Measurements from ENCODE around the gene HELZ.

Gene HELZ

DNA sequence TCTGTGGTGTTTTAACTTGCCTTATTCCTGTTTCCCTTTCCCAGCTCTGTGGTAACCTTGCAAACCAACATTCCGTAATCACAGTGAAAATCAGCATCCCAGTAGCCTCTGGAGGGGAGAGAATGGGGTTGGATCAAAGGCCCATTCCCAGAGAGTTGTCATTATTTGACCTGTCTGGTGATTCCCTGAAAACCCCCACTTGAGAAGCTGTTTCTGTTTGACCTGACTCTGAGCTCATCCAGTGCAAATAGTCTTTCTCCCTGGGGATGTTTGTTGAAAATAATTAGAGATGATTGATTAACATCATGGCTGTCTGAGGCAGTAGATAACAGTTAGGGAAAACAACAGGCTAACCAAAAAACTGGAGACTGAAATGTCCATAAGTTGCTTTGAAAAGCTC, 197.6 kb downstream of the HELZ start:
- Histone ChIP-seq H3K18ac (ENCODE audit: low read depth in 1 of 2, low read length in 2 of 2) (no peak overlapping the region), H3K9ac (ENCODE audit: low read length) (no peak overlapping the region), H2AFZ (ENCODE audit: low read depth, low read length) (no peak overlapping the region), H3K14ac (ENCODE audit: low read length in 2 of 2) (no peak overlapping the region), H3K4me2 (ENCODE audit: low read length, poor library complexity, severe bottlenecking) (no peak overlapping the region), H2BK5ac (ENCODE audit: low read depth, low read length, poor library complexity, severe bottlenecking) (no peak overlapping the region), H2BK120ac (ENCODE audit: low read depth, low read length) (no peak overlapping the region), H4K8ac (ENCODE audit: low read length) (no peak overlapping the region), H3K27me3 (ENCODE audit: control insufficient read depth in 1 of 2, insufficient read depth in 1 of 2, low read length in 2 of 2) (peaks cover 24 to 34% of the 10 kb centered on the region in 2 experiments), H3K4ac (ENCODE audit: low read depth in 1 of 2, low read length in 2 of 2) (no peak overlapping the region), H3K23ac (ENCODE audit: low read length in 2 of 2) (no peak overlapping the region), H3K27ac (ENCODE audit: low read length, poor library complexity, severe bottlenecking) (no peak overlapping the region), H4K91ac (ENCODE audit: low read length) (no peak overlapping the region), H3K4me3 (ENCODE audit: insufficient read depth in 1 of 2, low read depth in 1 of 2, low read length in 2 of 2) (no peak overlapping the region), H3K79me1 (replicated peaks; ENCODE audit: low read length, poor library complexity, severe bottlenecking) (no peaks in the 10 kb centered on the region), H3K36me3 (ENCODE audit: control insufficient read depth in 1 of 2, insufficient read depth in 2 of 2, low read depth in 1 of 2, low read length in 2 of 2) (no peaks in the 10 kb centered on the region), H2BK12ac (ENCODE audit: low read length in 2 of 2) (no peak overlapping the region), H3K4me1 (ENCODE audit: control insufficient read depth, insufficient read depth, low read depth, low read length) (peaks cover 6% of the 10 kb centered on the region), H2AK5ac (ENCODE audit: low read length, severe bottlenecking) (no peak overlapping the region), H2BK15ac (ENCODE audit: low read depth, poor library complexity, severe bottlenecking) (no peak overlapping the region), H3K9me3 (ENCODE audit: control insufficient read depth, low read length) (peaks cover 40% of the 10 kb centered on the region)
- no peak for DNase-seq
- WGBS: 83% methylated on average over 1 of the region's 1 CpG

GRCh38 chr17:67046398-67046797, 198.6 kb downstream of the HELZ start:
- Histone ChIP-seq H4K8ac (ENCODE audit: low read length) (no peak overlapping the region), H3K14ac (ENCODE audit: low read length in 2 of 2) (no peak overlapping the region), H3K23ac (ENCODE audit: low read length in 2 of 2) (no peak overlapping the region), H2AFZ (ENCODE audit: low read depth, low read length) (no peak overlapping the region), H3K9ac (ENCODE audit: low read length) (no peak overlapping the region), H3K4me3 (ENCODE audit: insufficient read depth in 1 of 2, low read depth in 1 of 2, low read length in 2 of 2) (no peak overlapping the region), H3K36me3 (ENCODE audit: control insufficient read depth in 1 of 2, insufficient read depth in 2 of 2, low read depth in 1 of 2, low read length in 2 of 2) (no peaks in the 10 kb centered on the region), H3K79me1 (replicated peaks; ENCODE audit: low read length, poor library complexity, severe bottlenecking) (no peaks in the 10 kb centered on the region), H3K9me3 (ENCODE audit: control insufficient read depth, low read length) (peaks cover 40% of the 10 kb centered on the region), H2BK12ac (ENCODE audit: low read length in 2 of 2) (no peak overlapping the region), H2BK5ac (ENCODE audit: low read depth, low read length, poor library complexity, severe bottlenecking) (no peak overlapping the region), H3K4me2 (ENCODE audit: low read length, poor library complexity, severe bottlenecking) (no peak overlapping the region), H2BK120ac (ENCODE audit: low read depth, low read length) (no peak overlapping the region), H3K18ac (ENCODE audit: low read depth in 1 of 2, low read length in 2 of 2) (no peak overlapping the region), H3K27ac (ENCODE audit: low read length, poor library complexity, severe bottlenecking) (no peak overlapping the region), H3K4ac (ENCODE audit: low read depth in 1 of 2, low read length in 2 of 2) (no peak overlapping the region), H4K91ac (ENCODE audit: low read length) (no peak overlapping the region), H3K4me1 (ENCODE audit: control insufficient read depth, insufficient read depth, low read depth, low read length) (peaks cover 5% of the 10 kb centered on the region), H2BK15ac (ENCODE audit: low read depth, poor library complexity, severe bottlenecking) (no peak overlapping the region), H3K27me3 (ENCODE audit: control insufficient read depth in 1 of 2, insufficient read depth in 1 of 2, low read length in 2 of 2) (peaks cover 33 to 44% of the 10 kb centered on the region in 2 experiments), H2AK5ac (ENCODE audit: low read length, severe bottlenecking) (no peak overlapping the region)
- no peak for DNase-seq
- 64% methylated on average over 4 of the region's 4 CpGs for WGBS

DNA sequence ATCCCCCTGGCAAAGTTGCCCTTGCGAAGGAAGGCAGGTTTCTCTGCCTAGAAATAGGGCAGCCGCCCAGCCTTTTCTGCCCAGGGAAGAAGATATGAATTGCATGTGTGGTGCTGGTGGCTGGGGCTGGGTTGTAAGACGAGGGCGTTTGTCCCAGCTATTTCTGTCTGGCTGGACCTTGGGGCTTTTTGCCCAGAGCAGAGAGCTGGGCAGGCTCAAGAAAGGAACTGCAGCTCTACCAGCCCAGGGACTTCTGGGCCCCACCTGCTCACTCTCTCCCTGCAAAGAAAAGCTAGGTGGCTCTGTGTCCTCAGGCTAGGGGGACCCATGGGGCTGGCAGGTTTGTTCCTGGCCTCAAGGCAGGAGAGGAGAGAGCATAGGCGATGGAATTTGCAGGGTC, 200.1 kb downstream of the HELZ start:
- no peak overlapping the region for H2AFZ ChIP-seq (ENCODE audit: low read depth, low read length)
- H4K91ac ChIP-seq (ENCODE audit: low read length): no peak overlapping the region
- no peaks in the 10 kb centered on the region for H3K79me1 ChIP-seq (replicated peaks; ENCODE audit: low read length, poor library complexity, severe bottlenecking)
- no peak overlapping the region for H2AK5ac ChIP-seq (ENCODE audit: low read length, severe bottlenecking)
- no peak overlapping the region for H3K4ac ChIP-seq (ENCODE audit: low read depth in 1 of 2, low read length in 2 of 2)
- no peak for DNase-seq
- H3K4me3 ChIP-seq (ENCODE audit: insufficient read depth in 1 of 2, low read depth in 1 of 2, low read length in 2 of 2): no peak overlapping the region
- H2BK15ac ChIP-seq (ENCODE audit: low read depth, poor library complexity, severe bottlenecking): no peak overlapping the region
- H3K36me3 ChIP-seq (ENCODE audit: control insufficient read depth in 1 of 2, insufficient read depth in 2 of 2, low read depth in 1 of 2, low read length in 2 of 2): no peaks in the 10 kb centered on the region
- H3K9ac ChIP-seq (ENCODE audit: low read length): no peak overlapping the region
- 80% methylated on average over 5 of the region's 5 CpGs for WGBS
- no peak overlapping the region for H2BK120ac ChIP-seq (ENCODE audit: low read depth, low read length)
- no peak overlapping the region for H3K23ac ChIP-seq (ENCODE audit: low read length in 2 of 2)
- H4K8ac ChIP-seq (ENCODE audit: low read length): no peak overlapping the region
- H3K4me2 ChIP-seq (ENCODE audit: low read length, poor library complexity, severe bottlenecking): no peak overlapping the region
- H3K27me3 ChIP-seq (ENCODE audit: control insufficient read depth in 1 of 2, insufficient read depth in 1 of 2, low read length in 2 of 2): peaks cover 33 to 47% of the 10 kb centered on the region in 2 experiments
- H2BK5ac ChIP-seq (ENCODE audit: low read depth, low read length, poor library complexity, severe bottlenecking): no peak overlapping the region
- no peaks in the 10 kb centered on the region for H3K4me1 ChIP-seq (ENCODE audit: control insufficient read depth, insufficient read depth, low read depth, low read length)
- H3K9me3 ChIP-seq (ENCODE audit: control insufficient read depth, low read length): peaks cover 30% of the 10 kb centered on the region
- H2BK12ac ChIP-seq (ENCODE audit: low read length in 2 of 2): no peak overlapping the region
- H3K14ac ChIP-seq (ENCODE audit: low read length in 2 of 2): no peak overlapping the region
- no peak overlapping the region for H3K27ac ChIP-seq (ENCODE audit: low read length, poor library complexity, severe bottlenecking)
- no peak overlapping the region for H3K18ac ChIP-seq (ENCODE audit: low read depth in 1 of 2, low read length in 2 of 2)

GRCh38 chr17:67044016-67044772, 200.8 kb downstream of the HELZ start, which contains the start of gene CACNG1:
Gene CACNG1 (plus strand): TSS chr17:67044554. CDS start chr17:67044661, 107 bp downstream.
- H2BK5ac ChIP-seq (ENCODE audit: low read depth, low read length, poor library complexity, severe bottlenecking): no peak within 1 kb of the TSS
- H3K14ac ChIP-seq (ENCODE audit: low read length in 2 of 2): no peak within 1 kb of the TSS
- H2BK15ac ChIP-seq (ENCODE audit: low read depth, poor library complexity, severe bottlenecking): no peak within 1 kb of the TSS
- no peak for DNase-seq
- H3K36me3 ChIP-seq (ENCODE audit: control insufficient read depth in 1 of 2, insufficient read depth in 2 of 2, low read depth in 1 of 2, low read length in 2 of 2): no peaks in the 10 kb centered on the region
- H3K4me2 ChIP-seq (ENCODE audit: low read length, poor library complexity, severe bottlenecking): no peak within 1 kb of the TSS
- H3K27me3 ChIP-seq (ENCODE audit: control insufficient read depth in 1 of 2, insufficient read depth in 1 of 2, low read length in 2 of 2): peaks cover 35 to 53% of the 10 kb centered on the region in 2 experiments
- H2BK12ac ChIP-seq (ENCODE audit: low read length in 2 of 2): no peak within 1 kb of the TSS
- no peak within 1 kb of the TSS for H3K27ac ChIP-seq (ENCODE audit: low read length, poor library complexity, severe bottlenecking)
- no peaks in the 10 kb centered on the region for H3K79me1 ChIP-seq (replicated peaks; ENCODE audit: low read length, poor library complexity, severe bottlenecking)
- no peak within 1 kb of the TSS for H2BK120ac ChIP-seq (ENCODE audit: low read depth, low read length)
- H3K4me3 ChIP-seq (ENCODE audit: insufficient read depth in 1 of 2, low read depth in 1 of 2, low read length in 2 of 2): no peak within 1 kb of the TSS
- H3K23ac ChIP-seq (ENCODE audit: low read length in 2 of 2): no peak within 1 kb of the TSS
- 87% methylated on average over 32 of the region's 32 CpGs for WGBS
- H4K8ac ChIP-seq (ENCODE audit: low read length): no peak within 1 kb of the TSS
- peaks cover 23% of the 10 kb centered on the region for H3K9me3 ChIP-seq (ENCODE audit: control insufficient read depth, low read length)
- H3K4ac ChIP-seq (ENCODE audit: low read depth in 1 of 2, low read length in 2 of 2): no peak within 1 kb of the TSS
- H3K9ac ChIP-seq (ENCODE audit: low read length): no peak within 1 kb of the TSS
- H4K91ac ChIP-seq (ENCODE audit: low read length): no peak within 1 kb of the TSS
- H3K4me1 ChIP-seq (ENCODE audit: control insufficient read depth, insufficient read depth, low read depth, low read length): no peaks in the 10 kb centered on the region
- no peak within 1 kb of the TSS for H3K18ac ChIP-seq (ENCODE audit: low read depth in 1 of 2, low read length in 2 of 2)
- H2AK5ac ChIP-seq (ENCODE audit: low read length, severe bottlenecking): no peak within 1 kb of the TSS
- no peak within 1 kb of the TSS for H2AFZ ChIP-seq (ENCODE audit: low read depth, low read length)

Data from mesenchymal stem cell (in vitro differentiated cells and primary cell).